DMS 273 treated with DMSO at 0.1 percent for 48 hours (cell line): ENCODE results near the gene HTRA1.

Source experiments
- DNase-seq: peaks from one replicate; lab custom pipeline; 2025; lab: John Stamatoyannopoulos, UW

Gene HTRA1

DNA sequence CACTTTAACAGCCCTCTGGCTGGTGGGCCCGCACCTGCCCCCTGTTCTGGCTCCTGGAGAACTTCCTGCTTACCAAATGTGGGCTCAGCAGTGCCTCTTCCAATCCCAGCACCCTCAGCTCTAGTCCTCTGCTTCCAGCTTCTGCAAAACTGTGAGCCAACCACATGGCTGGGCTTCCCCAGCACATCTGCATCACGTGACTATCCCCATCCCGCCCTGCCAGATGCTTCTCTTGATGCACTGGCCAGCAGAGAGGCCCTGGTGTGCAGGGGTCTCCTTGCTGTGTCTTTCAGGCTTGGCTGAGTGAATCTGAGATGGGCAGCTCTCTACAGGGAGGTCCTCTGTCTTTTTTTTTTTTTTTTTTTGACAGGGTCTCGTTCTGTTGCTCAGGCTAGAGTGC, 55.4 kb downstream of the HTRA1 start:
- no peak for DNase-seq

DNA sequence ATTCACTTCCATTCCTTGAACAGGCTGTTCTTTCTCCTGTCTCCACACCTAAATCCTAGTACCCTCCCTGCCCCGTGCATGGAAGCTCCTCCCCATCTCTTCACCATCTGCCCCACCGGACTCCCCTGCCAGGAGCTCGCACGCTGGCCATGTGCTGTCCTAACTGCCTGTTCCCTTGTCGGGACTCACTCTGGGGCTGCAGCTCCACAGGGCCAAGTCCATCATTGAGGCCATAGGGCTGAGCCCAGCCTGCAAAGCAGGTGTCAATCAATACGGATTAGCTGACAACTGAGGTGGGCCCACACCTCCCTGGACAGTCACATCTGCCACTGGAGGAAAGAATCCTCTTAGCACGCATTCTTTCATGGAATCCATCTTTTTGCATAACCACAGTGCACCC, 57.8 kb downstream of the HTRA1 start:
- DNase-seq: no peak

- no peak for DNase-seq
Measured at GRCh38 chr10:122519873-122520272, 58.5 kb downstream of the HTRA1 start.

GRCh38 chr10:122521011-122521410, 59.7 kb downstream of the HTRA1 start:
- DNase-seq: no peak

DNA sequence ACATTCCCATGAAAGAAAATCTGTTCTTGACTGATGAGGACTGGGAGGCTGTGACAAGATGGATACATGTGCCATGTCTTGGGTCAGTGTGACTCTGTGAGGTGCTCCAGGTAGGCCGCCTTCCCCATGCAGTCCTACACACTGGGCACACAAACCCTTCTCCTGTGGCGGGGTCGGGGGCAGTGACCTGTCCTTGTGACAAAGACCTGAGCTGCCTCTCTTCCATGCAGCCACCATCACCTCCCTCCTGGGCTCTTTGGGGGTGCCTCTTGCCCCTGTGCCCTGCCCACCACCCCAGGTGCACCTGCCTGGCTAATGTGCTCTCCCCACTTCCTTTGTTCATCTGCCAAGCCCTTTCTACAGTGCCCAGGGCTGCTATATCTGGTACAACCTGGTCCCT, 63.5 kb downstream of the HTRA1 start:
- DNase-seq: no peak

GRCh38 chr10:122525788-122526187, 64.4 kb downstream of the HTRA1 start:
- DNase-seq: no peak

DNA sequence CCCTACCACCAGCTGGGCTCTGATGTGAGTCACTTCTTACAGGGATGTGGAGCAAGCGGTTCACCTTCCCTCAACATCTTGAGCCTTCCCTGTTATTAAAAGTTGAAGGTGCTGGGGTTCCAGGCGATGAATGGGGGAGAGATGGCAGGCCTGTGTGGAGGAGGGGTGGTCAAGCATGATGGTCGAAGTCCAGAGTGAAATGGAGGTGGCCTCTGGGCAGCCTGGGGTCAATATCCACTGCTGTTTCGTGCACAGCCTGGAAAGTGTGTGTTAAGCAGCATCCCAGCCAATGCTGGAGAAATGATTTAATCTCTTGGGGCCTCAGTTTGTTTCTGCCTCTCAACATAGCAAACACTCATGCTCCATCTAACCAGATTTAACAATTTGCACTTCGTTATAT, 65.5 kb downstream of the HTRA1 start:
- no peak for DNase-seq

DNA sequence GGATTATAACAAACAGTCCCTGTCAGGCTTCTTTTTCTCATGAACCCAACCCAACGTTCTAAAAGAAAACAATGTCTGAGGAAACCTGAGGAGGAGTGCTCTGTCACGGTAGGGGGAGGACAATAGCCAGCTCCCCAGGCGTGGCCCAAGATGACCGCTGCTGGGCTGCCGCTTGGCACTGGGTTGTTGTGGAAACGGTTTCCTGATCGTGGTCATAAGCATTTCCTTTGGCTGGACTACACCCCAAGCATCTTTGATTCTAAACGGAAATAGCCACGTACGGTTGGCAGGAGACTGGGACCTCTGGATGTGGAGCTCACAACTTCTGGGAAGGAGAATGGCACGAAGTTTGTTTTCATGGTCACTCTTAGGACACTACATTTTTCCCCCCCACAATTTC, 68.8 kb downstream of the HTRA1 start:
- DNase-seq: no peak

- DNase-seq: no peak
Measured at GRCh38 chr10:122531261-122531660, 69.9 kb downstream of the HTRA1 start.

- DNase-seq: no peak
Measured at GRCh38 chr10:122531939-122532338, 70.6 kb downstream of the HTRA1 start.

GRCh38 chr10:122532601-122533296, 71.4 kb downstream of the HTRA1 start:
- DNase-seq: no peak

DNA sequence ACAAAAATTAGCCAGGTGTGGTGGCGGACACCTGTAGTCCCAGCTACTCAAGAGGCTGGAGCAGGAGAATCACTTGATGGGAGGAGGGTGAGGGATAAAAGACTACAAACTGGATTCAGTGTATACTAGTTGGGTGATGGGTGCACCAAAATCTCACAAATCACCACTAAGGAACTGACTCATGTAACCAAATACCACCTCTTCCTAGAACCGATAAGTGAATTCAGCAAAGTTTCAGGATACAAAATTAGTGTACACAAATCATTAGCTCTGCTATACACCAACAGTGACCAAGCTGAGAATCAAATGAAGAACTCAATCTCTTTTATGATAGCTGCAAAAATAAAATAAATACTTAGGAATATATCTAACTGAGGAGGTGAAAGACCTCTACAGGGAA, 76.2 kb downstream of the HTRA1 start:
- no peak for DNase-seq

DNA sequence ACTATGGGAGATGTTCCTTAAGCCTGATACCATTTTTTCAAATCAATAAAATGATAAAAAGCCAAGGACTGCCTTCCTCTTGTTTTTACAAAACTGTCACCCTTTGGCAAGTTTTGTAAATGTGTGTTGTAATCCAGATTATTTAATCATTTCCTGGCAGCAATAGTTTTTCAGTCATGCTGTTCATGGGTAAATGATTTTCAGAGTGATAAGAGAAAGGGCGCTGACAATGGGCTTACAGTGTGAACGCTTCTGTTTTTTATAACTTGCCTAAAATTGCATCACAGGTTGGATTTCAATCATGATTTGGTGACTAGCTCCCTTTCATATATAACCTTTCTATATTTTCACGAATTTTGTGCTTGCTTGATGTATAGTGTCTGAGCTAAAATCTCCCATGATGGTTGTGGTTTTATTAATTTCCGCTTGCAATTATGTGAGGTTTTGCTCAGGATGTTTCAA, 80.2 kb downstream of the HTRA1 start:
- no peak for DNase-seq

- peak; percentile 33 for DNase-seq
Measured at GRCh38 chr10:122543676-122544445, 82.5 kb downstream of the HTRA1 start.

- no peak for DNase-seq
Measured at GRCh38 chr10:122544493-122544892, 83.1 kb downstream of the HTRA1 start.

DNA sequence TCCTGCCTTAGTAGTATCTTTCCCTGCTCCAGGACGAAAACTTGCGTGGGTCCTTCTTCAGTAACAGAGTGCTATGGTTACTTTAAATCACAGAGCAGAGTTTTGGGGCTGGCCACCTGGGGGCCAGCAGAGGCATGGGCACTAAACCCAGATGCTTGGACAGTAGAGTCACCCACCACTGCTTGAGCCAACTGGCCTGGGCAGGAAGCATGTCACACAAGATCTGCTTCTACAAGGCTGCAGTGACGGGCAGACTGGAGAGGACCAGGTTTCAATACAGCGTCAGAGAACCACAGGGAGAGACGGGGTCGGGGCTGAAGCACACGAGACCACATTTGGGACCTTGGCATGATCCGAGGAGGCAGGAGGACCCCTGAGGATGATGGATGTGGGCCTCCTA, 84.9 kb downstream of the HTRA1 start:
- no peak for DNase-seq

DNA sequence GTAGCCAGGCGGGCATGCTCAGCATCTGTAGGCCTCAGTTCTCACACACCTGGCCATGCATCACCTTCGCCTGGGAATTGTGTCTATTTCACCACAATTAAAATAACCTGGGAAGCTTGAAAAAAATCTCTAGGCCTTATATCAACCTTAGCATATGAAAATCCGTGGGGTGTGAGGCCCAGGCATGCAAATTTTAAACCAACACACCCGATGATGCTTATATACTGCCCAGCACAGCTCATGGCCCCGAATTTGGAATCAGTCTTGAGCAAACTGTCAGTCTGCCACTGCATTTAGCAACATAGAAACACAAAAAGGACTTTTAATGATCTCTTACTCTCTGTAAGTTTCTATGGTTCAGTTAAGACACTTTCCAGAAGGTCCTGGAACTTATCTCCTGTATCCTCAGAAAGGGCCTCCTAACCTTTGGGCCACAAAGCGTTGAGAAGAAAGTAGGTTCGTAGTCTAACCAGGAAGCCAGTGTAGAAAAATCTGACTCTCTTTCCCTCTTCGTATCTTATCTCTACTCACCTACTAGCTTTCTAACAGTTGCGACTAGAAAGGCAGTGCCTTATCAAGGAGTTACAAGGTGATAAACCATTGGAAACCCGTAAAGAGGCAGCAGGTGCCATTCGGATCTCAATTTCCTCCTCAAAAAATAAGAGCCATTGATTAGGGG, 87.2 kb downstream of the HTRA1 start:
- DNase-seq: no peak

GRCh38 chr10:122549636-122550035, 88.3 kb downstream of the HTRA1 start:
- DNase-seq: no peak

GRCh38 chr10:122550427-122550826, 89.1 kb downstream of the HTRA1 start:
- DNase-seq: no peak

GRCh38 chr10:122550983-122551382, 89.6 kb downstream of the HTRA1 start:
- DNase-seq: no peak

DNA sequence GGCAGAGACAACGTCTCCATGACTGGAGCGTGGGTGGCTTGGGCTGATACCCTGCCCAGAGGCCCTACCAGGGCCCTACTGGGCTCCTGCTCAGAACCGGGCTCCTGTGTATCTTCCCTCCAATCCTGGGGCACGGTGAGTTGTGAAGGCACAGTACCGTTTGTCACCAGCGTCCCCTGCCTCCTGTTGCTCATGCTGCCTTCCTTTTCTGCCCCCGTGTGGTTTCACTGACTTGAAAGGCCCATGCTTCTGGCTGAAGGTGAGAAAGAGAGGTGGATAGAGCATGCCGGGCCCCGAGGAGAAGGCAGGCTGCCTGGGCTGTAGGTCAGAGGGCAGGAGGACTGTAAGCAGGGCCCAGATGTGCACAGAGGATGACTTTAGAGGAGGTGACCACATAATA, 90.1 kb downstream of the HTRA1 start:
- no peak for DNase-seq

DNA sequence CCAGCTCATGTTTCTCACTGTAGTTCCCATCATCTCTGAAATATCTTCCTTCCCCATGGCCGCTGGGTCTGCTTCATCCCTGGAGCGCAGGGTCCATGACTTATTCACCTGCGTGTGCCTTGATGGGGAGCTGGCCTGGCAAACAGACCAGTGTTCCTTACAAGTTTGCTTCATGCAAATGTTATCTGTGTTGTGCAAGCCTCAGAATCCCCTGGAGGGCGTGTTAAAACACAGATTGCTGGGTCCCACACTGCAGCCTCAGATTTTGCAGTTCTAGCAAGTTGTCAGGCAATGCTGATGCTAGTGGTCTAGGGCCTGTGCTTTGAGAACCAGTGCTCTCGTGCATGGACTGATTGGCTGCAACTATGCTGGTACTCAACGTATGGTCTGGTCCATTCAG, 92.0 kb downstream of the HTRA1 start:
- no peak for DNase-seq
